HL-60 (cell line): ENCODE results near the gene PLXNB2.

Source experiments
- CTCF ChIP-seq: IDR thresholded peaks from one replicate; pipeline ENCODE4 v1.5.1; 2011; ENCODE audit warnings: low read length, control low read depth, inconsistent platforms; ENCODE audit not compliant: insufficient read depth
- GABPA ChIP-seq: IDR thresholded peaks from 2 replicates; pipeline ENCODE4 v1.6.1; 2012; ENCODE audit warnings: low read depth
- POLR2AphosphoS5 ChIP-seq: IDR thresholded peaks from 2 replicates; pipeline ENCODE4 v1.6.1; 2012; ENCODE audit warnings: low read depth
- REST ChIP-seq: IDR thresholded peaks from 2 replicates; pipeline ENCODE4 v1.6.1; 2012; ENCODE audit warnings: low read depth; ENCODE audit not compliant: insufficient replicate concordance
- SPI1 ChIP-seq: IDR thresholded peaks from 2 replicates; pipeline ENCODE4 v1.6.1; 2012; ENCODE audit warnings: low read depth, mild to moderate bottlenecking, borderline replicate concordance

GRCh38 chr22:50278461-50278860, 29.0 kb downstream of the PLXNB2 start:
- TF ChIP-seq CTCF (no peak), SPI1 (no peak), REST (no peak), POLR2AphosphoS5 (no peak), GABPA (no peak)
